GM21526 (cell line): ENCODE measurements around the gene LY6G5C.

Experiments used
- ATAC-seq: cut with Tn5 transposase; IDR thresholded peaks from one replicate; pipeline ENCODE4 v1.9.1; 2021; ENCODE audit warnings: moderate library complexity; ENCODE audit not compliant: unreplicated experiment, low FRiP score

The LY6G5C gene

DNA sequence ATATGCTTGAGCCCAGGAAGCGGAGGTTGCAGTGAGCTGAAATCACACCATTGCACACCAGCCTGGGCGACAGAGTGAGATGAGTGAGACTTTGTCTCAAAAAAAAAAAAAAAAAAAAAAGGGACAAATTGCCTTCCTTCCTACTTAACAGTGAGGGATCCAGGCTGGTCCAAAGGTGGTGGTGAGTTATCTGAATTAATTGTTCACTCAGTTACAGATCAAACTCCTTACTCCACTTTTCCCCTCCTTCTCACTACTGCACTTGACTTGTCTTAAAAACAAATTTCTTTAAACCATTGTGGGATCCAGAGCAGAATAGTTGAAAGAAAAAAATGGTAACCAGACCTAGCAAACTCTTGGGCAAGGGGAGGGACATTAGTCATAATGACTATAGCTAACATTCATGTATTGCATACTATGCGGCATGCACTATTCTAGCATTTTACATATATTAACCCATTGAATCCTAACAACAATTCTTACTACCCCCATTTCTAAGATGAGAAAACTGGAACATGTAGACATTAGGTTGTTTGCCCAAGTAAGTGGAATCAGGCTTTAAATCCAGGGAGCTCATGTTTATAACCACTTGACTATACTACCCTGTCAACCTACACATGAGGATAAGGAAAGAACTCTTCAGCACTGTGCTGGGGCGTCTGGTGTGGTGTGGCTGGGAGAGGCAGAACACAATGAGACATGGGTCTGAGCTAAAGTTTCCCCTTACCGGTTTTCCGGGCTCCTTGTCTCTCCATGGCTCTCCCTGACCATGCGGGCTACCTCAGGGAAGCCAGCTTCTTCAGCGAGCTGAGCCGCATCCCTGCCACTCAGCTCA, 17.5 kb downstream of the LY6G5C start:
- no peak for ATAC-seq

DNA sequence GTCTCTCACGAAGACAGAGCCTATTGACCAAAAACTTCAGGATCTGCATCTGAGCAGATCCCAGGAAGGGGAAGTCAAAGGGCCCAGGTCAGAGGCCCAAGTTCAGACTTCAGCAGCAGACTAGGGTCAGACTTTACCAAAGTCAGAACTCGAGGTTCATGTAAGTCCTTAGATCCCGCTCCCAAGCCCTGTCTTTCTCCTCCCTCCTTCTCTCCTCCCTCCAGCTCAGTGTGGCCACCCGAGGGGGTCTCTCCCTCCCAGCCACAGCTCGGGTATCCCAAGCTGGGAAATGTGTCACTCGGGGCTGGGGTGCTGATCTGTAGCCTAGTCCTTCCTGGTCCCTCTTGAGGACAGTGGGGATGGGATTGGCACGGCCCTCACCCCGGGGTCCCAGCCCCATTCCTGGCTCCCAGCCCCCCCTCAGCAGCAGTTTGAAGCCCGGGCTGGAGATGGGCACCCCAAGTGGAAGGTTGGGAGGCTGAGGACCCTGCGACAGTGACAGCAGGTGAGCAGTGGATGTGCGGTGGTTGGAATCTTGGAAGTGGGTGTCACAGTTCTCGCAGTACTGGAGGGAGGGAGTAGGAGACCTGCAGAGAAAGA, 18.6 kb downstream of the LY6G5C start:
- ATAC-seq = no peak

DNA sequence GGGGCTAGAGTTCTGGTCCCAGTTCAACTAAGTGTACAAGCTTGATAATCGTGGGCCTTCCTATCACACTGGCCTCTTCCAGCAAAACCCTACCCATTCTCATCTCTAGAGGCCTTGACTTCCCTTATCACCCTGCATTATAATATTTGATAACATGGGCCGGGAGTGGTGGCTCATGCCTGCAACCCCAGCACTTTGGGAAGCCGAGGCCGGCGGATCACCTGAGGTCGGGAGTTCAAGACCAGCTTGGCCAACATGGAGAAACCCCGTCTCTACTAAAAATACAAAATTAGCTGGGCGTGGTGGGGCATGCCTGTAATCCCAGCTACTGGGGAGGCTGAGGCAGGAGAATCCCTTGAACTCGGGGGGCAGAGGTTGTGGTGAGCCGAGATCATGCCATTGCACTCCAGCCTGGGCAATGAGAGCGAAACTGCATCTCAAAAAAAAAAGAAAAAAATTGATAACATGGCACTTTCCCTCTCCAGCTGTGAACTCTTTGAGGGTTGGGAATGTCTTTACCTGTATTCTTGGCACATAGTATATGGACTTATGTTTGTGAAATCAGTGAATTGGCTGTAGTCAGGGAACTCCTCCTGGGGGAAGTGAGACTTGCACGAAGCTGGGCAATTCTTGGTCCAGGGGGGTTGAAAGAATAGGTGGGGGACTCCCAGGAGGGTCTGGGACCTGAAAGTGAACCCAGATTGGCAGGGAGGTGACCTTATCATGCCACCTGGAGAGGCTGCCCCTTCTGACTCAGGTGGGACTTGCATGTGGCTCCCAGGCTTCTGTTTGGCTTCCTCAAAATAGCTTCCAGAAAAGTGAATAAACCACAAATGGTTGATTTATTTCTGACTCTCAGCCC, 19.4 kb downstream of the LY6G5C start:
- ATAC-seq = no peak

DNA sequence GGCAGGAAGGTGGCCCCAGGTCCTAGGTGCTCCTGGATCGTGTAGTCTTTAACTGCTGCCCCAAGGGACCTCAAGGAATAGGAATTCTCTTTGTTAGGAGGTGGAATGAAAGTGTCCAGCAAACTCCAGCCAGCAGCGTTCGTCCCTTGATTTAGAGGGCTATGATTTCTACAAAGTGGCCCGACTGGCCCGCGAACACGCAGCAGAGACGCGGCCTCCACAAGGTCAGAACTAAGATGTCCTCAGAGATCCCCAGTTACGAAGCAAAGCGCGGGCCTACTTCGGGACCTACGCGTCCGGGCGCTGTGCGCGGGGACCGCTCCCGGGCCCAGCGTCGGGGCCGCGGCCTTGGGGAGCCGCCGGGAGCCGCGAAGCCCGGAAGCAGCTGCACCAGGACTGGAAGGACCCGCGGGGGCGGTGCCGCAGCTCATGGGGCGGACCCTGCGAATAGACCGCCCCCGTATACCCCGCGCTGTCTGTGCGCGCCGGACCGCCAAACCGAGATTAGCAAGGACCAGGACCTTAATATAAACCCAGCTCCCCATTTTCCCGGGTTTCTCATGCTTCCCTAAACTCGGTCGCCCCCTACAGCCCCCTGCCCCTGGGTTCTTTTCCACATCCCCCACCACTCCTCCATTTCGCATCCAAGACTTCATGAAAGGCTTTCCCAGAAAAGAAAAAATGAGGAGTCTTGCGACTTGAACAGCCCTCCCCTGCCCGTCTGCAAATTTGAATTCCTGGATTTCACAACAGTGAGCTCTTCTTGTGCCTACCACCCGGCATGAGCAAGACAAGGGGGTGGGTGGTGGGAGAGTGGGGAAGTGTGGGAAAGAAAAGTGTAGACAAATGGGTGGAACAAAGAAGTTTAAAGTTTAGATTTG, 20.2 kb downstream of the LY6G5C start, which contains the start of gene C6orf47:
Gene C6orf47 (minus strand): TSS at position 398 of the 881 bp plus-strand sequence. CDS start 831 bp downstream, outside the sequence.
- peak; percentile 41 for ATAC-seq

DNA sequence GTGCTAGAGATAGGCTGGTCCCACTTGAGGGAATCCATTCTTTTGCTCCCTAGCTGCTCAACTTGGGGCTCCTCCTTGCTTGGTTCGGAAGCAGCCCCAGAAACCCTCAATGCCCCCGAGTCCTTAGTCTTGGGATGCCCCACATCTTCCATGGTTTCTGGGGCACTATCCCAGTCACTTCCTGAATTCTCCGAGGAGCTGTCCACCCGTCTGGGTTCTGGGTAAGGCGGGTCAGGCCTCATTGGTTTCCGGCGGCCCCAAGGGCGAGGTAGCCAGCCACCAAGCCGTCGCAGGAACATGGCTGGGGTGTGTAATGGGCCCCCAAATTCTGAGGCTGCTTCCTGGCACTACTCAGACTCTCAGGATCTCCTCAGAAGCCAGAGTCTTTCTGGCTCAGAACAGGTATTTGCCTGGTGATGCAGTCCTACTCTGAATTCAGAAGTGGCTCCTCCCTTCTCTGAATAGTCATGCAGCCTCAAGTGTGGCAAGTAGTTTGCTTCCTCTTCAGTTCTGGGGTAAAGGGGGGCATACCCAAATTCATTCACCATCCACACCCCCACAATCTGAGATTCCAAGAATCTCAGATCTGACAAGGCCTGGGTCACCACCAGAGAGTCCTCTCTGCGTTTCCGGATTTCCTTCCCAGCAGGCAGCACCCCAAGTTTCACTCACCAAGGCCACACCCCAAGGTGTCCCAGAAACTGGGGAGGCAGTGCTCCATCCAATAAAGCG, 21.1 kb downstream of the LY6G5C start:
- ATAC-seq = no peak

DNA sequence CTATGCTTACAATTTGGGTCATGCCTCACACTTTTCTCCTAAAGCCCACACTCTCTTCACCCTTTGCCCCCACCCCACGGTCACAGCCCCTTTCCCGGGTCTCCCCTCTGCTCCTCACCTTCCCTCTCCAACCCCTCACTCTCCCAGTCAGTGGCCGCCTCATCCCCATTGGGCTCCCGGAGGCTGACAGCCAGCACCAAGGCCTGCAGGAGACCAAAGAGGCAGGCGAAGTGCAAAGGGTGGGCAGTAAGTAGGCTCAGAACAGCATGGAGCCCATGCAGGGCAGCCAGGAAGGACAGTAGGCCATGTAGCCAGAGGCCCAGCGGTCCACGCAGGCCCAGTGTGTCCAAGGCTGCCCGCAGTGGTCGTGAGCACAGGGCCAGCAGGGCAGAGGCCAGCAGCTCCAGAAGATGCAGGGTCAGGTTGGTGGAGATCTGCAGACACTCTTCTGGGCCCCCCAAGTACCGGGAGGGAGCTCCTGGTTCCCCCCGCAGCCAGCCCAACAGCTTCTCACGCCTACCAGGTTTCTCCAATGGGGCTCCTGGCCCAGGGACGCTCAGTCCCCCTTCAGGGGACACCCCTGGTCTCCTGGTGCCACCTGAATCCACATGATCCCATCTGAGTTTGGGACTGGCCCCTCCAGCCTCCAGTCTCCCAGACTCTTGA, 21.8 kb downstream of the LY6G5C start:
- ATAC-seq = no peak

DNA sequence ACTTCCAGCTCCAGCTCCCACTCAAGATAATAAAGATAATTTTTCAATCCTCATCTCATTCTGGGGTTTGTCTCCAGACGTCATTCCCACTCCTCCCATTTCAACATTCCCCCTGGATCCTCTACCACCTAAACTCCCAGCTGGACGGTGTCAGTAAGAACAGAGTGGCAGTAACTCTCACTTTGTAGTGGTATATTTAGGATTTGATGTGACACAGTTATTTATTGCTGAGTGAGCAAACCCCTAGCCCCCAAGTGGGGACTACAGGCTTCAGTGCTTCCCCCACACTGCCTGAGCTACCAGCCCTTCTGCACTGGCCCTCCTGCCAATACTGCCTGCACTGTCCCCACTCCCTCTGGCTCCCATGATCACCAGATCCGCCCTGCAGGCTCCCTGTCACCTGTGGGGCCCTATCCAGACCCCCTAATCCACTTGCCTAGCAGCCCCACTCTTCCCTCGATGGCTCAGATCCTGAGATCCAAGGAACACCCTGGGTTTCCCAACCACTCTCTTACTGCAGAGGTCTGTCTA, 22.6 kb downstream of the LY6G5C start:
- ATAC-seq = no peak

DNA sequence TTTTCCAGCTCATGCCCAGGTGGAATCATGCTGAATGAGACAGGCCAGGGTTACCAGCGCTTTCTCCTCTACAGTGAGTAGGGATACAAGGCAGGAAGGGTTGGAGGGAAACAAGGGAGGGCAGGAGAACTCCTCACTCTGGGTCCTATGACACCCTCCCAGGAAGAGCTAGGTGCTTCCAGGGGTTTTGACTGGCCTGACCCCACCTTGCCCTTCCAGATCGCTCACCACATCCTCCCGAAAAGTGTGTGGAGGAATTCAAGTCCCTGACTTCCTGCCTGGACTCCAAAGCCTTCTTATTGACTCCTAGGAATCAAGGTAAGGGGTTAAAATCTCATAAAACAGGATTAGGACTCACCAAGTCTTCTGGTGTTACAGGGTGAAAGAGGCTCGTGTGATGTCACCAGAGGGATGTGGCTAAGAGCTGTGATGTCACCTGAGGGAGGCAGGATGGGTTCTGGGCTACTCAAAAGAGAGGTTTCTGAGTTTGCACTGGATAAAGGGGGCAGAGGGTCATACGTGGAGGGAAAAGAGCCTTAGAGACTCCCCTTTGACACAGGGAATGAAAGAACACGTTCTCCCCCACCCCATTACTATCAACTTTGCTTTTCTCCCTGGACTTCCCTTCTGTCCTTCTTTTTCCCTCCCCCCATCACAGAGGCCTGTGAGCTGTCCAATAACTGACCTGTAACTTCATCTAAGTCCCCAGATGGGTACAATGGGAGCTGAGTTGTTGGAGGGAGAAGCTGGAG, 23.3 kb downstream of the LY6G5C start:
- no peak for ATAC-seq

DNA sequence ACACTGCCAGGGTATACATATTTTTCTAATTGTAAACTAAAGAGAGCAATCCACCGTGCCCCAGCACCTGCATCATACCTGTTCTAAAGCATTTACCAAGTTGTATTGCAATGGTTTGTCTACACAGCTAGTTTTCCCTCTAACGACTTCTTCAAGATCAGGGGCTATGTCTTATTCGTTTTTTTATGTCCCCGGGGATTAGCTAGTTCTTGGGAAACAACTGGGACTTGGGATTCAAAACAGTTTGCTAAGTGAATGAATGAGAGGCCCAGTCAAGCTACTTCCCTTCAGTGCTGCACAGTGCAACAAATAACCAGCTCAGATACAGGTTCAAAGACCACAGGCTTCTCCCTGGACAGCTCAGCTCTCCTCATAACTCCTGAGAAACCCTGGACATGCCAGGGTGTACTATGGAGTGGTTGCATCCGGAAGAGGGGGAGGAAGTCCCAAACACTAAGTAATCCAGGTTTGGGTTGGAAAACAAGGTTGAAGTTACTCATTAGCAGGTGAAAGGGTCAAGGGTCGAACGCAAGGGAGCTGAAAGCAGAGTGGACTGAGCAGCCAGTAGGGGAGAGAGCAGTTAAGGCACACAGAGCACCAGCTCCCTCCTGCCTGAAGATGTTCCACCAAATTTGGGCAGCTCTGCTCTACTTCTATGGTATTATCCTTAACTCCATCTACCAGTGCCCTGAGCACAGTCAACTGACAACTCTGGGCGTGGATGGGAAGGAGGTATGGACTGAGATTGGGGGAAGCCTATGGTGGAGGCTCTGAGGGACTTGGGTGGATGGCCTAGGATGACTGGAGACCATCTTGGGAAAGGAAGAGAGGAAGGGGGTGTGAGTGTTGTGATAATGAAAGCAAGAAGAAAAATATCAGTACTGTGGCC, 25.3 kb downstream of the LY6G5C start, which contains the start of gene APOM:
Gene APOM (plus strand): TSS at position 546 of the 889 bp plus-strand sequence. CDS start 73 bp downstream, at position 619.
- no peak for ATAC-seq

DNA sequence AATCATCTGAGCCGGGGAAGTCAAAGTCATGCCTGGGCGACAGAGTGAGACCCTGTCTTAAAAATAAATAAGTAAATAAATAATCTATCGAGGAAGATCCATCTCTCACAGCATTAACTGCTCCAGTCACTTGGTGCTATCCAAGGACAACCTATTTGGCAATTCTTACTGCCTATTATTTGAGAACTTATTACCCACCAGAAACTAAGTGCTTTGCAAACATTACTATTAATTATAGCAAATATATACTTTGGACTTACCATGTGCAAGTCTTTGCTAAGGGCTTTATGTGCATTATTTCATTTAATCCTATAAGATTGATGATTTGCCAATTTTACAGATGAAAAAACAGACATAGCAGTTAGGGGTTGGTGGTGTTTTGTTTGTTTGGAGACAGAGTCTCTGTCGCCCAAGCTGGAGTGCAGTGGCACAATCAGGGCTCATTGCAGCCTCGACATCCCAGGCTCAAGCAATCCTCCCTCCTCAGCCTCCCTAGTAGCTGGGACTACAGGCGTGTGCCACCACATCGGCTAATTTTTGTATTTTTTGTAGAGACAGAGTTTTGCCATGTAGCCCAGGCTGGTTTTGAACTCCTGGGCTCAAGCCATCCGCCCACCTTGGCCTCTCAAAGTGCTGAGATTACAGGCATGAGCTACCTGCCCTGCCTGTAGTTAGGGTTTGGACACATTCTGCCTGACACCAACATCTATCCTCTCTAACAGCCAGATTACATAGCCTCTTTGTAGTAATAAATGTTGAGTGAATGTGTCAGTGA, 26.1 kb downstream of the LY6G5C start:
- ATAC-seq = no peak

DNA sequence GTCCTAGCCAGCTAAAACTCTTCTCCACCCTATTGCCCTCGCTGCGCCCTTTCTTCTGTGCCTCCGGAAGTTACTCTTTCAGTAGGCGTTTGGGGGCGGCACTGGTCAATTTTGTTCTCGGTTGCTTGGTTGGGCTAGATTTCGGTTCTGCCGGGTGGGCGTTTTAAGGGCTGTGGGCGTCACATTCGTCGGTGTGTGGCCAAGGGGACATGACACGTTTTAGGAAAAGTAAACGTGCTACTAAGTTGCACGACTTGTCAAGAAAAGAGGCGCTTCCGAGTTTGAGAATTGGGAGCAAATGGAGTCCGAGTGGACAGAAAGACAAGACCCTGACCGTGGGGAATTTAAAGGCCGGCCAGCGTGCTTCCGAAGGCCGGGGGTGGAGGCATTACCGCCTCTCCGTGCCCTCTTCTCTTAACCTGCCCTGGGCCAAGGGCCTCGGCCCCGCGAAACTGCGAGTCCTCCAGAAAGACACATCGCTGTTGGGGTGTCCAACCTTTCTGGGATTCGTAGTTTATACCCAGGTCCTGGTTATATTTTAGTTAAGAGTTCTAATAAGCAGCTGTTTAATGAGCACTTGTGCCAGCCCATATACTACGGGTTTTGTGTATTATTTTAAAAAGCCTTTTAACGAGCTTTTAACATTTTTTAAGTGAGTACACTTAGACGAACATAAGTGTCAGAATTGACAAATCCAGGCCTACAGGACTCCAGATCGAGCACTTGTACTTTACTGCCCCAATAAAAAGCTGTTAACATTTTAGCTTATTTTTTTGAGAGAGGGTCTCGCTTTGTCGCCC, 27.7 kb downstream of the LY6G5C start:
- peak; percentile 50 for ATAC-seq

DNA sequence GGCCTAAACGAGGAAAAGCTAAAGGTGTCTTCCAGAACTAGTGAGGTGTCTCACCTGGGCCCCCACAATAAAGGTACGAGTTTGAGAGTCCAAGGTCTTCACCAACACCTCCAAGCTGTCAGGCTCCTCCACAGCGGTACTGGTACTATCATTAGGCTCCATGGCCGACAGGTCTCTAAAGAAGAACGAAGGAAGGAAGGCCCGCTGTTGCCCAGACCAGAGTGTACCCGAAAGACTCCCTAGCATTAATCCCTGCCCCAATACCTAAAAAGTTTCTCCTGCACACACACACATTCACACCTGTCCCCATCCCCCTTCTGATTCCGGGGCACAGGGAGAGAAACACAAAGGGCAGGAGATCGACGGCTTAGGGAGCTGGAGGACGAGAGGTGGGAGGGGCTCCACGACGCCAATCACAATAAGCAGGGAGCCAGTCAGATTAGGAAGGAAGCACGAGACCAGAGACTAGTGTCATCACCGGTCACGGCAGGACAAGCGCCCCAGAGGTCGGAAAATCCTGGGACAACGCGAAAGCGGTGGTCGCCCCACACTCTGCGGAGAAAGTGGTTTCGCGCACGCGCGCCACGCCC, 29.2 kb downstream of the LY6G5C start:
- ATAC-seq = peak; percentile 18

DNA sequence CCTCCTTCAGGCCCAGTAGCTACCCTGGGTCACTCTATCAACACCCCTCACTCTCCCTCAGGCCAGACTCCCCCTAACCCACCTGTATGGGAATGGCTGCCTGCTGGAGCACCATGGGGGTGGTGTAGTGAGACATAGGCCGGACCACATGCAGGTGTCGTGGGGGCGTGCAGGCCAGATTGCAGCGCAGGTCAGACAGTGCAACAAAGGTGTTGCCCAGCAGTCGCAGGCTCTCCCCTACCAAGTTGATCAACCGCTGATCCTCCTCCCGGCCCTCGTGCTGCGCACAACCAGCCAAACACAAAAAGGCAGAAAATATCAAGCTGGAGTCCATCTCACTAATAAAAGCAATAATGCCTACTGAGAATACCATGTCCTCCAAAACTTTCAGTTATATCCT, 35.5 kb downstream of the LY6G5C start:
- ATAC-seq = no peak

DNA sequence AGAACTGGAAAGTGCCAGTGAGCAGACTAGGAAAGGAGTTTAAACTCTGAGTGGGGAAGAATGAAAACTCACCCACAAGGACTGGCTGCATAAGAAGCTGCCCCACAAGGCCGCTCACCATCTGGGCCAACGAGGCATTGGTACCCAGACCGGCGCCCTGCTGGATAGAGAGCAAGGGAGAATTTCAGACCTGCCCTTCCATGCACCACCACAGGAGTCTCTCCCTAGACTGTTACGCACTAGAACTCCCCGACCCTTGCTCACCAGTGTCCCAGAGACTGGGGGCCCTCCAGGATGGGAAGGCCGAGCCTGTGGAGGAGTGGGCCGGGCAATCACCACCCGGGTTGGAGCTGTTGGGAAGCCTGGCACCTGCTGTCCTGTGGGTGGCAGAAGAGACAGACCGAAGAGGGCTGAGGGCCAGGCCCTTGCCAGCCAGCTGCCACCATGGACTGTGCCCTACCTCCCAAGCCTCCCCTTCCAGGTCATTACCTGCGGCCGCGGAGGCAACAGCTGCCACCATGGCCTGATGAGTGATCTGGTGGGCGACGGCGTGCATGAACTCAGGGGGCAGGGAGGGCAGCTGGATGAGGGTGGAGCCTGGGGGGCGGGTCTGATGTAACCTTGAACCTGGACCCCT, 36.9 kb downstream of the LY6G5C start:
- ATAC-seq = no peak
